Kidney glomerular epithelial cell (primary cell): ENCODE measurements around the gene TEN1.
A peak's percentile ranks its signal among the peaks of the same experiment; 100 is the strongest.

Experiments used
- DNase-seq: peaks from one replicate; lab custom pipeline; 2025; lab: John Stamatoyannopoulos, UW

Gene TEN1

GRCh38 chr17:76005263-76006149 lies 26.5 kb downstream of the TEN1 start:
- no peak for DNase-seq

GRCh38 chr17:76007131-76007849 lies 28.2 kb downstream of the TEN1 start:
- DNase-seq = no peak

- DNase-seq = no peak
These were observed 28.8 kb downstream of the TEN1 start for GRCh38 chr17:76007850-76008165.

DNA sequence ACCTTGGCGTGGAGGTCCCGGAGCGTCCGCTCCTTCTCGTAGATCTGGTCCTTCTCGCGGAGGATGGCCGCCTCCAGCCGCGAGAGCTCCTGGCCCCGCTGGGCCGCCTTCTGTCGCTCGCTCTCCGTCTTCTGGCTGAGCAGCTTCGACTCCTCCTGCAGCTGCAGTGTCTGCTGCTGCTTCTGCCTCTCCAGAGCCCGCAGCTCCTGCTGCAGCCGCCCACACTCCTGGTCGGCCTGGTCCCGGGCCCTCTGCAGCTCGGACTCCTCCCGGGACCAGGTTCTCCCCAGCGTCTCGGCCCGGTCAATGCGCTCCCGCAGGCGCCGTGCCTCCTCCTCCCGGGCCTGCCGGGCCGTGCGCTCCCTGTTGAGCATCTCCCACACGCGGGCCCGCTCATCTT lies 29.2 kb downstream of the TEN1 start:
- DNase-seq = no peak

- no peak for DNase-seq
These were observed 29.8 kb downstream of the TEN1 start for GRCh38 chr17:76008630-76009425.

DNA sequence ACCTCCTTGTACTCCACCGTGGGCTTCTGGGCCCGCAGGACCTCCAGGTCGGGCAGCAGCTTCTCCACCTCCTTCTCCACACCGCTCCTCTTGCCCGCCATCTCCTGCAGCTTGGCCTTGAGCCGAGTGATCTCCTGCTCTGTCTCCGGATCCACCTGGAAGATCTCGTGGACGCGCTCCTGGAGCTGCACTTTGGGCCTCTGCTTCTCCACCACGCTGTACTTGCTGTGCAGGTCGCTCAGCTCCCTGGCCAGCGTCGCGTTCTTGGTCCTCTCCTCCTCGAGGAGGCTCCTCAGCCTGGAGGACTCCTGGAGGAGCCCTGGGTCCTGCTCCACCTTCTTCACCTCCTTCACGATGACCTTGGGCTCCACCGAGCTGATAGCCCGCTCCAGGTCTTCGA lies 30.4 kb downstream of the TEN1 start:
- DNase-seq = no peak

GRCh38 chr17:76009969-76010661 lies 31.1 kb downstream of the TEN1 start:
- DNase-seq = no peak

DNA sequence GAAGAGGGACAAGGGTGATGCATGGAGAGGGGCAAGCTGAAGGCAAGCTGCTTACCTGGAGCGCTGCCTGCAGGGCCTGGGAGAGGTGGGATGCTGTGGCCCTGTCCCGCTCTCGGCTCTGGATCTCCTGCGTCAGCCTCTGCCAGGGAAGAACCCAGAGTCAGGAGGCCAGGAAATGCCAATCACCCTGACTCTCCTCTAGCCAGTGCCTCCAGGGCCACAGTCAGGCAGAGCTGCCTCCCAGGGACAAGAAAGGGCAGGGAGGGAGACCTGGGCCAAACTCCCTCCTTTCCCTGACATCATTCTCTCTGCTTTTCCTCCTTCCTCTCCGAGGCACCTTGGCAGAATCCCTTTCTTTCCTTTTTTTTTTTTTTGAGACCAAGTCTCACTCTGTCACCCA lies 32.9 kb downstream of the TEN1 start:
- DNase-seq = no peak

DNA sequence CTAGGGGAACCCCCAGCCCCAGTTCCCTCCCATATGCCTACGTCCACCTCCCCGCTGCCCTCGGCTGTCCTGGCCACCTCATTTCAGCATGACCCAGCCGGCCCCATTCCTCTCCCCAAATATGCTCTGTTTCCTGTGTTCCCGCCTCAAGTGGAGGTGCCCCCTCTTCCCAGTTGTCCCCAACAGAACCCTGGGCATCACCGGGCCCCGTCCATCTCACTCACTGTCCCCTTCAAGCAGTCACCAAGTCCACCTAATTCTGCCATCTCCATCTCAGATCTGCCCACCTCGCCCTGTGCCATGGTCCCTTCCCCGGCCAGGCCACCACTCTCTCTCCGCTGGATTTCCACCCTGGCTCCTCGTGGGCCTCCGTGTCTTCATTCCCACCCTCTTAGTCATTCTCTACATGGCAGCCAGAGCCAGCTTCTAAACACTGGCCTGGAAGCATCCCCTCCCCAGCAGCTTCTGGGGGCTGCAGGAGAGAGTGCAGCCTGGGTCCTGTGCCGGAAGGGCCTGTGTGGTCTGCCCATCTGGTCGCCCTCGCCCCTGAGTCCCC lies 34.4 kb downstream of the TEN1 start:
- DNase-seq = no peak

DNA sequence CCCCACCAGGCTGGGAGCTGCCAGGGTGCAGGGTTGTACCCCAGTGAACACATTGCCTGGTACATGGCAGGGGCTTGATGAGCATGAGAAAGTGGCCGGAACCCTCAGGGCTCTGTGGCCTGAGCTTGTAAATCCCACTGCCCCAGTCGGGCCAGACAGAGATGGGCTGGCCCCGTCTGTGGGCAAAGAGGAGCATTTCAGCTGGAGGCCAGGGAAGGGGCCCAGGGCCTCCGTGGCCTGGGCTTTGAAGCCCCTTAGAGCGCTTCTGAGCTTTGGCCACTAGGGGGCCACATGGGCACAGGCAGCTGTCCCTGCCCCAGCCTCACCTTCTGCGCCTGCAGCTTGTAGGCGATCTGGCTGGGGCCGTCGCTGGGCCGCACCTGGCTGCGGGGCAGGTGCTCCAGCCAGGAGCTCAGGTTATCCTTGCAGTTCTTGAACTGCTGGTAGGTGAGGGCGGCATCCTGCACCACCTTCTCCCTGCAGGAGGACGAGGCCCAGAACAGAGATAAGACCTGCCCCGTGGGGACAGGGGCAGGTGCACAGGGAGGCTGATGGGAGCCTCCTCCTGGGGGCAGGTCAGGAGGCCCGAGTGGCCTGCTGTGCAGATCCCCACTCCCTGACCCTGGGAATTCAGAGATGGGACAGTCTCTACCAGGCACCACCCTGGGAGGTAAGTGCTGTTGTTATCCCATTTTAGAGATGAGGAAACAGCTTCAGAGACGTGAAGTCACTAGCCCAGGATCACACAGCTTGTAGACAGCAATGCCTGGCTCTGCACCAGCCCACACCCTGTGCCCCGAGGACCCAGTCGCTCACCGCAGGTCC lies 35.3 kb downstream of the TEN1 start:
- DNase-seq = peak; percentile 48

GRCh38 chr17:76014925-76015261 lies 35.9 kb downstream of the TEN1 start:
- no peak for DNase-seq

DNA sequence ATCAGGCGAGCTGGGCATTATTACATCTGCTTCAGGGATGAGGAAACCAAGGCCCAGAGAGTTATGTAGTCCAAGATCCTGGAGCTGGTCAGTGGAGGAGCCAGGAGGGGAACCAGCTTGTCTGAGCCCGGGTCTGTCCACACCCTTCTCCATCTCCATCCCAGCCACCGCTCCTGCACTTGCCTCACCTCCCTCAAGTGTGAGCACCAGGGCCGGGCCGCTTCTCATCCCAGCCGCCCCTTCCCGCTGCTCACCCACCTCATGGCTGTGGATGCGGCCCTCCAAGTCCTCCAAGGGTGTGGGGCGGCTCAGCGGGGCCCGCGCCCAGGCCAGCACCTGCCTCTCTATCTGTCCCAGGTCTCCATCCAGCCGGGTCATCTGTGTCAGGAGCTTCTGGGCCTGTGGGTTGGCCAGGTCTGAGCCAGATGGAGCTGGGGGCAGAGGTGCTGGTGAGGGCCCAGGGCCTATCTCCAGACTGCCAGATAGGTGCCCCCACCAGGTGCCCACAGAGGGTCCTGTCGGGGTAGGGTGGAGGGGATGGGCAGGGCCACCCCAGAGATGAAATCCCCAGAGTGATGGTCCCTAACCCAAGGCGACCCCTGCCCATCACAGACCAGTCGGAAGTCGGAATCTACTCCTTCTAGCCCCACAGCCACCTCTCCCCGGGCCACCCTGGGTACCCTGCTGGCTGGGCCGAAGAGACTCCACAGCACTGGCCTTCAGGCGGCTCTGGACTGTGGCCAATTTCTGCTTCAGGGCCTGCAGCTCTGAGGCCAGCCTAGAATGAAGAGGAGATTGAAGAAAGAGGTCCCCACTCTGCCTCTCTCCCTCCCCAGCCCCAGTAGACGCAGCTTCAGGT lies 38.7 kb downstream of the TEN1 start:
- no peak for DNase-seq

DNA sequence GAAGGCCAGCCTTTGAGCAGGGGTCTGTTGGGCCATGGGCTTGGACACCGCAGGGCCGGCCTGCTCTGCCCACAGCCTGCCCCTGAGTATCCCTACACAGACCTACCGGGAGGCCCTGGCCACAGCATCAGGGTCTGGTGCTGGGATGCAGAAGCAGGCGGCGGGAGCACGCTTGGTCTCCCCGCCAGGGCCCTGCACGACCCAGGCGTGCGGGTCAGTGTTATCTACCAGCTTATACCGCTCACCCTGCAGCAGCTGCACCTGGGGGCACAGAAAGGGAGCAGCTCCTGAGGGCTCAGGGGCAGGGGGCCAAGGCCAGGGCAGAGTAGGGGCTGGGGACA lies 39.3 kb downstream of the TEN1 start:
- no peak for DNase-seq

GRCh38 chr17:76018801-76019200 lies 39.8 kb downstream of the TEN1 start:
- no peak for DNase-seq

- no peak for DNase-seq
These were observed 40.9 kb downstream of the TEN1 start for GRCh38 chr17:76019833-76020467.

DNA sequence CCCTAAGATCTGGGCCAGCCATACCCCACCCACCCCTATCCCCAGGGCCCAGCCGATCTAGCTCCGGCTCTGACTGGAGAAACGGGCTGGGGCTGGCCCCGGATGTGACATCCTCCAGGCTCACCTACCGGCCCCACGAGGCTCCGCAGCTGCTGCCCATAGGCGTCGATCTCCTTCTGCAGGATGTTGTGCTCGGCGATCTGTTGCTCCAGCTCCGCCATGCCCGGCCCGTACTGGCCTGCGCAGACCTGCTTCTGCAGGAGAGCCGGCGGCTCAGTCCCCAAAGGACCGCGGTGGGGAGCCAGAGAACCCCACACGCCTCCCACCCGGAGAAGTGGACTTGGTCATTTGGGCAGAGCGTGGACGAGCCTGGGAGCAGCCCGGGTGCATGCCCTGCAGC lies 43.2 kb downstream of the TEN1 start:
- DNase-seq = no peak

- no peak for DNase-seq
These were observed 44.2 kb downstream of the TEN1 start for GRCh38 chr17:76022973-76023899.

DNA sequence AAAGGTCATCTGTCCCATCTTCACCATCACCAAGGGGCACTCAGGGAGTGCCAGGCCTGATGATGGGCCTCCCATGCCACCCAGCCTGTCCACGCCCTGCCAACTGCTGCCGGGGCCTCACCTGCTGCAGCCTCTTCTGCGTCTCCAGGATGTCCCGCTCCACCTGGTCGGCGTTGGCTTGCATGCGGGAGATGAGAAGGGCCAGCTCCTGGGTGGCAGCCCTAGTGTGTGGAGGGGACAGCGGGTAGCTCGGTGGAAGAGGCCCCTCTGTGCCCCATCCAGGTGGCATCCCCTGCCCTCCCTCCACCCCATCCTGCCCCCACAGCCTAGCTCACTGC lies 44.8 kb downstream of the TEN1 start:
- DNase-seq = no peak

GRCh38 chr17:76024353-76024752 lies 45.3 kb downstream of the TEN1 start:
- DNase-seq = no peak
